GM18867 (cell line): ENCODE measurements around the gene PTPN1.

Experiments used
- ATAC-seq: cut with Tn5 transposase; IDR thresholded peaks from one replicate; pipeline ENCODE4 v1.9.1; 2021; ENCODE audit warnings: mild to moderate bottlenecking, moderate library complexity; ENCODE audit not compliant: unreplicated experiment

Gene PTPN1

GRCh38 chr20:50572938-50573777 lies 63.0 kb downstream of the PTPN1 start:
- no peak for ATAC-seq

DNA sequence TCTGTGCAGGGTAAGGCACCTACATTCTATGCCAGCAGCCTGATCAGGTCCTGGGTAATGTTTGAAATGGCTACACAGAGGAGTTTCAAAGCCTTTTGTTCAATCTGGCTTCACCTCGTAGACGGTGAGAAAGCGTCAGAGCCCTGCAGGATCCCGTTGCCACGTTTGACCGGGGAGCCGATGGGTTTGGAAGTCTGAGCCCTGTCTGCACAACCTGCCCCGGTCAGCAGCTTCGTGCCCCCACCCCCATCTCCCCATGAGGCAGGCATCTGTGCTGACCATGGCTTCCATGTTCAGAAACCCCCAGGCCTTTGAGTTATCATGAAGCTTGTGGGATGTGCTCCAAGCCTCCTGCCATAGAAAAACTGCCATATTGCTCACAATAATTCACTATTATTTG lies 63.9 kb downstream of the PTPN1 start:
- no peak for ATAC-seq

- ATAC-seq = no peak
These were observed 64.4 kb downstream of the PTPN1 start for GRCh38 chr20:50574586-50574985.

- ATAC-seq = peak; percentile 72
These were observed 65.9 kb downstream of the PTPN1 start for GRCh38 chr20:50575865-50576720.

DNA sequence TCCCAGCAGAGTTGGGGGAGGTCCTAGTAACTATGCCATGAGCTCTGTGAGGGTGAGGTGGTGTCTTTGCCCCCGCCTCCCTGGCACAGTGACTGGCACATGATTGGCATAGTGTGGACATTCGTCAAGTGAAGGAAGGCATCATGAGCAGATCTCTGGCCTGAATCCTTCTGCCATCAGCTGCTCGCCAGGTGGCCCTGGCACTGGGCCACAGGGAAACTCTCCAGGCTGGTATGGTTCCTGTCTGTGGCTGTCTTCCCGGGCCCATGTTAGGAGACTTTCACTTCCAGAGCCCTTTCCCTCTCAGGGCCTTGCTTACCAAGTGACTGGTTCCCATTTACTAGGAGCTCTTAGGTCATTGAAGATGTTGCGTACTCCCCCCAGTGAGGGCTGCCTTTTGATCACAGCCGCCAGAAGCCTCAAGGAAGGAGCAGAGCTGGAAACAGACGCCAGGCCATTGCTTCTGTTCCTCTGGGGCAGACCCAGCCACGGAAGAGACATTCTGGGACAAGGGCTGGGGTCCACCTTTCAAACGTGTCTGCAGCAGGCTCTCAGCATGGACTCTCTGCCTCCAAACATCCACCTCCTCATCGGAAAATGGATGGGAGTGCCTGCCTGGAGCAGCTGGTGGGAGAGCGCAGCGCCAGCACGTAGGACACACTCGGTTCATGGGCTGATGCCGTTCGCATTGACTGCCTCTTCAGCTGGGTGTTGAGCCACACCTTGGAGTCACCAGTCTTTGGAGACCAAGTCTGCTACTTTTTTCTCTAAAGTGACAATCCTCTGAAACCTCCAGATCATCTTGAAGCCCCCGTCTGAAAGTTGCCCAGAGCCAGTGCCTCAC lies 67.2 kb downstream of the PTPN1 start:
- ATAC-seq = no peak

- no peak for ATAC-seq
These were observed 68.0 kb downstream of the PTPN1 start for GRCh38 chr20:50578061-50578777.

GRCh38 chr20:50578778-50579165 lies 68.6 kb downstream of the PTPN1 start:
- no peak for ATAC-seq

GRCh38 chr20:50579511-50579910 lies 69.3 kb downstream of the PTPN1 start:
- ATAC-seq = no peak

- no peak for ATAC-seq
These were observed 70.0 kb downstream of the PTPN1 start for GRCh38 chr20:50580016-50580747.

DNA sequence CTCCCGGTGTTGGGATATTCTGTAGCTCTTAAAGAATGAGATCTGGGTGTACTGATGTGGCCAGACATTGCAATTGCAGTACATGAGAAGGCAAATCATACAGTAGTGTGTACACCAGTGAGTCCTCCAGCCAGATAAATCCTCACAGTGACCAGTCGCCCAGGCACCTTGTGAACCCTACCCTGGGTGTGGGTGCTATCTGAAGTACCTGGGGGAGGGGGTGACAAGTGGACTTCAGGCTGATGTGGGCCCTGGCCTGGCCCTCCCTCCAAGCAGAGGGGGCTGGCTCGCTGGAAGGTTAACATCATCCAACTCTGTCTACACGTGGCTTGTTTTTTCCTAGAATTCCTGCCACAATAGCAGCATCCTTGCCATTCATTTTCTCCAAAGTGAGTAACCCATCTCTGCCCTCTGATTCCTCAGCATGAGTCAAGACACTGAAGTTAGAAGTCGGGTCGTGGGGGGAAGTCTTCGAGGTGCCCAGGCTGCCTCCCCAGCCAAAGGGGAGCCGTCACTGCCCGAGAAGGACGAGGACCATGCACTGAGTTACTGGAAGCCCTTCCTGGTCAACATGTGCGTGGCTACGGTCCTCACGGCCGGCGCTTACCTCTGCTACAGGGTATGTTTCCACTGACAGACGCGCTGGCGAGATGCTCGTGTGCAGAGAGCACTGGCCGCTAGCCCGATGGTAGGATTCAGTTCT lies 70.8 kb downstream of the PTPN1 start:
- ATAC-seq = no peak

DNA sequence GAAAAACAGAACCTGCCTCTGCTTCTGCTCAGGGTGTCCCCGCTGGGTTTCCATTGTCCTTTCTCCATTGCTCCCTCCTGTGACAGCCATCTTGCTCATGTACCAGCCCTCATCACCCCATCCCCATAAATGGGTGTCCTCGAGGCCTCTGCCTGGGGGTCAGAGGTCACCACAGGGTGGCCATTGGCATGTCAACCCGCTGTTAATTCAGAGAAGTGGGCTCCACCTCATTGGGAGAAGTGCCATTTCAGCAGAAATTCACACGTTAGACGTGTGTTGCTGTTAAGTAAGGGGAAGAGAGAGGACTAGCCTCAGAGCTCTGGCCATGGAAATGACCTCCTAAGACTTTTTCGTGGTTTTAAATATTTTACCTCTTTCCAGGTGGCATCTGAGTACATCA lies 71.9 kb downstream of the PTPN1 start:
- no peak for ATAC-seq

- ATAC-seq = no peak
These were observed 72.5 kb downstream of the PTPN1 start for GRCh38 chr20:50582591-50583234.

DNA sequence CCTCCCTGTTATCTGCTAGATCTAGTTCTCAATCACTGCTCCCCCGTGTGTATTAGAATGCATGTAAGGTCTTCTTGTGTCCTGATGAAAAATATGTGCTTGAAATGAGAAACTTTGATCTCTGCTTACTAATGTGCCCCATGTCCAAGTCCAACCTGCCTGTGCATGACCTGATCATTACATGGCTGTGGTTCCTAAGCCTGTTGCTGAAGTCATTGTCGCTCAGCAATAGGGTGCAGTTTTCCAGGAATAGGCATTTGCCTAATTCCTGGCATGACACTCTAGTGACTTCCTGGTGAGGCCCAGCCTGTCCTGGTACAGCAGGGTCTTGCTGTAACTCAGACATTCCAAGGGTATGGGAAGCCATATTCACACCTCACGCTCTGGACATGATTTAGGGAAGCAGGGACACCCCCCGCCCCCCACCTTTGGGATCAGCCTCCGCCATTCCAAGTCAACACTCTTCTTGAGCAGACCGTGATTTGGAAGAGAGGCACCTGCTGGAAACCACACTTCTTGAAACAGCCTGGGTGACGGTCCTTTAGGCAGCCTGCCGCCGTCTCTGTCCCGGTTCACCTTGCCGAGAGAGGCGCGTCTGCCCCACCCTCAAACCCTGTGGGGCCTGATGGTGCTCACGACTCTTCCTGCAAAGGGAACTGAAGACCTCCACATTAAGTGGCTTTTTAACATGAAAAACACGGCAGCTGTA lies 73.4 kb downstream of the PTPN1 start:
- no peak for ATAC-seq

GRCh38 chr20:50584687-50585086 lies 74.5 kb downstream of the PTPN1 start:
- ATAC-seq = no peak

- ATAC-seq = no peak
These were observed 75.0 kb downstream of the PTPN1 start for GRCh38 chr20:50585214-50585613.

GRCh38 chr20:50585678-50586077 lies 75.5 kb downstream of the PTPN1 start:
- ATAC-seq = no peak

GRCh38 chr20:50586531-50587232 lies 76.5 kb downstream of the PTPN1 start:
- ATAC-seq = no peak
